KMS-11 (cell line): ENCODE results near the gene RBP5.

Experiments
- H2AFZ ChIP-seq: fragments of 200-600 bp; sonication (generic); 2 replicates; pipeline ENCODE4 v1.6.1; 2016; ENCODE audit warnings: antibody characterized with exemption, mixed run types, low read depth
- H3K27ac ChIP-seq: fragments of 200-600 bp; sonication (generic); 2 replicates; pipeline ENCODE4 v1.6.1; 2016; ENCODE audit warnings: mild to moderate bottlenecking, mixed run types
- H3K27me3 ChIP-seq: fragments of 200-600 bp; sonication (generic); 2 replicates; pipeline ENCODE4 v1.6.1; 2017; ENCODE audit warnings: mild to moderate bottlenecking, low read depth, mixed run types, moderate library complexity; ENCODE audit not compliant: insufficient read depth
- H3K36me3 ChIP-seq: fragments of 200-600 bp; sonication (generic); 2 replicates; pipeline ENCODE4 v1.6.1; 2017; ENCODE audit warnings: mild to moderate bottlenecking, mixed run types; ENCODE audit not compliant: insufficient read depth
- H3K4me1 ChIP-seq: fragments of 200-600 bp; sonication (generic); 2 replicates; pipeline ENCODE4 v1.6.1; 2016; ENCODE audit warnings: mild to moderate bottlenecking, low read depth, mixed run types; ENCODE audit not compliant: poor library complexity, severe bottlenecking
- H3K4me2 ChIP-seq: fragments of 200-600 bp; sonication (generic); 2 replicates; pipeline ENCODE4 v1.7.0; 2016; ENCODE audit warnings: mild to moderate bottlenecking, mixed run types
- H3K4me3 ChIP-seq: fragments of 200-600 bp; sonication (generic); IDR thresholded peaks from 2 replicates; pipeline ENCODE4 v1.6.1; 2017; ENCODE audit warnings: low read depth, low read length, mixed read lengths; ENCODE audit not compliant: insufficient read depth
- H3K79me2 ChIP-seq: fragments of 200-600 bp; sonication (generic); 2 replicates; pipeline ENCODE4 v1.6.1; 2016; ENCODE audit warnings: low read depth, mixed run types; ENCODE audit not compliant: insufficient read depth
- H3K9ac ChIP-seq: fragments of 200-600 bp; sonication (generic); 2 replicates; pipeline ENCODE4 v1.6.1; 2016; ENCODE audit warnings: mild to moderate bottlenecking, mixed run types
- H4K20me1 ChIP-seq: fragments of 200-600 bp; sonication (generic); 2 replicates; pipeline ENCODE4 v1.6.1; 2016; ENCODE audit warnings: mild to moderate bottlenecking, mixed run types; ENCODE audit not compliant: insufficient read depth
- TF ChIP-seq, protein P1 (sequence below): fragments of 200-600 bp; sonication (generic); conservative IDR thresholded peaks from 2 replicates; pipeline ENCODE4 v1.6.1; 2017; ENCODE audit warnings: low read depth, mild to moderate bottlenecking, antibody characterized with exemption, low read length, moderate library complexity, mixed read lengths

The RBP5 gene

DNA sequence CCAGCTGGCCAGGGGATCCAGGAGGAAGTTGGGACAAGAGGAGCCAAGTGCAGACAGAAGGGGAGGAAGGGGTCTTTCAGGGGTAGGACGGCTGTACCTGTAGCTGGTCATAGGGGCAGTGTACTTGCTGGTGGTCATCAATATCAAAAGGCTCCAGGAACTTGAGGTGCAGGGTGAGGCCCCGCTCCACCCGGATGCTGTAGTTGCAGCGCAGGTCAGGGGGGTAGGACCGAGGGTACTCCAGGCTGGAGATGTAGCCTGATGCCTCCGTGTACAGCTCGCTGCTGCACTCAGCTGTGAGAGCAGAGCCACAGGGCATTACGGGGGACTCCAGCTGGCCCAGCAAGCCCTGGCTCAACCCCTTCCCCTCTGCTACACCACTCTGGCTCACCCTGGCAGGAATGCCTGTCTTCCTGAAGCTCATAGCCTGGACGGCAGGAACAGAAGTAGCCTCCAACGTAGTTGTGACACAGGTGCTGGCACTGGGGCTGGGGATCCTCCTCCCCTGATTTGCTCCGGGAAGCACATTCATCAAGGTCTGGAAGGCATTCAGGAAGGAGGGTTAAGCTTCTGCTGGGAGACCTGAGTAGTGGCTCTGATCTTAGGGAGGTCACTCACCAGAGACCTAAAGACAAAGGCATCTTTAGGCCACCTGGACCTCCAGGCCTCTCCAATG lies 39.4 kb downstream of the RBP5 start:
- peaks cover 8% of the 10 kb centered on the region for H3K4me1 ChIP-seq
- H3K4me3 ChIP-seq = no peak overlapping the region
- no peaks in the 10 kb centered on the region for H3K27me3 ChIP-seq
- H2AFZ ChIP-seq = no peak overlapping the region
- TF ChIP-seq, protein P1, sequence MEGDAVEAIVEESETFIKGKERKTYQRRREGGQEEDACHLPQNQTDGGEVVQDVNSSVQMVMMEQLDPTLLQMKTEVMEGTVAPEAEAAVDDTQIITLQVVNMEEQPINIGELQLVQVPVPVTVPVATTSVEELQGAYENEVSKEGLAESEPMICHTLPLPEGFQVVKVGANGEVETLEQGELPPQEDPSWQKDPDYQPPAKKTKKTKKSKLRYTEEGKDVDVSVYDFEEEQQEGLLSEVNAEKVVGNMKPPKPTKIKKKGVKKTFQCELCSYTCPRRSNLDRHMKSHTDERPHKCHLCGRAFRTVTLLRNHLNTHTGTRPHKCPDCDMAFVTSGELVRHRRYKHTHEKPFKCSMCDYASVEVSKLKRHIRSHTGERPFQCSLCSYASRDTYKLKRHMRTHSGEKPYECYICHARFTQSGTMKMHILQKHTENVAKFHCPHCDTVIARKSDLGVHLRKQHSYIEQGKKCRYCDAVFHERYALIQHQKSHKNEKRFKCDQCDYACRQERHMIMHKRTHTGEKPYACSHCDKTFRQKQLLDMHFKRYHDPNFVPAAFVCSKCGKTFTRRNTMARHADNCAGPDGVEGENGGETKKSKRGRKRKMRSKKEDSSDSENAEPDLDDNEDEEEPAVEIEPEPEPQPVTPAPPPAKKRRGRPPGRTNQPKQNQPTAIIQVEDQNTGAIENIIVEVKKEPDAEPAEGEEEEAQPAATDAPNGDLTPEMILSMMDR = no peak
- no peak overlapping the region for H3K4me2 ChIP-seq
- H4K20me1 ChIP-seq = no peaks in the 10 kb centered on the region
- H3K9ac ChIP-seq = no peak overlapping the region
- no peaks in the 10 kb centered on the region for H3K36me3 ChIP-seq
- H3K79me2 ChIP-seq = no peaks in the 10 kb centered on the region
- no peak overlapping the region for H3K27ac ChIP-seq

DNA sequence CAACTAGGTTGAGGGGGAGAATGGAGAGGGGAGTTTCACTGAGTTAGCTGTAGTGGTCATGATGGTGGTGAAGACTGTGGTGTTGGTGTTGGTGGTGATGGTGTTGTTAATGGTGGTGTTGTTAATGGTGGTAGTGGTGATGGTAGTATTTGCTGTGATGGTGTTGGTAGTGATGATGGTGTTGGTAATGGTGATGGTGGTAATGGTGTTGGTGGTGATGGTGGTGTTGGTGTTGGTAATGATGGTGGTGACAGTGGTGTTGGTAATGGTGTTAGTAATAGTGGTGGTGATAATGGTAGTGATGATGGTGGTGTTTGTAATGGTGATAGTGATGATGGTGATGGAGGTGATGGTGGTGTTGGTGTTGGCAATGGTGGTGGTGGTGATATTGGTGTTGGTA lies 45.6 kb downstream of the RBP5 start:
- Histone ChIP-seq H2AFZ (no peak overlapping the region), H4K20me1 (no peaks in the 10 kb centered on the region), H3K4me2 (no peak overlapping the region), H3K79me2 (no peaks in the 10 kb centered on the region), H3K4me3 (no peak overlapping the region), H3K9ac (no peak overlapping the region), H3K4me1 (no peaks in the 10 kb centered on the region), H3K36me3 (no peaks in the 10 kb centered on the region), H3K27ac (no peak overlapping the region), H3K27me3 (no peaks in the 10 kb centered on the region)
- TF ChIP-seq, protein P1 = no peak

DNA sequence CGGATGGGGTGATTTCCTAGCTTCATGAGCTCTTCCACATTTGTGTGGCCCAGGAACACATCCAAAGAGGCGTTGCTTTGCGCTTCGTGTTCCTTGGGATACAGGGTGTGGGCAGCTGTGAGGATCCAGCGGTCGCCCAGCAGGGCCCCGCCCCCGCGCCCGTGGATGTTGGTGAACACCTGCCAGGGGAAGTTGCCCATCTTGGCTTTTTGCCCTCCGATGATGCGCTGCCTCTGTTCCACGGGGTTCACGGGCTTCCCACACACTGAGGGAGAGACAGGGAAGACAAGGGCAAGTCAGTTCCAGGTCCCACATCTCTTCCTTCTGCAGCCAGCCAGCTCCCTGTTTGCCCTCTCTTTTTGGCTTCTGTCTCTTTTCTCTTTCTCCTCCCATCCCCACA lies 47.7 kb downstream of the RBP5 start:
- no peak overlapping the region for H2AFZ ChIP-seq
- no peak overlapping the region for H3K27ac ChIP-seq
- H3K36me3 ChIP-seq = no peaks in the 10 kb centered on the region
- H3K9ac ChIP-seq = no peak overlapping the region
- H4K20me1 ChIP-seq = no peaks in the 10 kb centered on the region
- H3K4me2 ChIP-seq = no peak overlapping the region
- H3K4me1 ChIP-seq = no peaks in the 10 kb centered on the region
- no peak overlapping the region for H3K4me3 ChIP-seq
- TF ChIP-seq, protein P1 = no peak
- H3K27me3 ChIP-seq = no peaks in the 10 kb centered on the region
- H3K79me2 ChIP-seq = no peaks in the 10 kb centered on the region

DNA sequence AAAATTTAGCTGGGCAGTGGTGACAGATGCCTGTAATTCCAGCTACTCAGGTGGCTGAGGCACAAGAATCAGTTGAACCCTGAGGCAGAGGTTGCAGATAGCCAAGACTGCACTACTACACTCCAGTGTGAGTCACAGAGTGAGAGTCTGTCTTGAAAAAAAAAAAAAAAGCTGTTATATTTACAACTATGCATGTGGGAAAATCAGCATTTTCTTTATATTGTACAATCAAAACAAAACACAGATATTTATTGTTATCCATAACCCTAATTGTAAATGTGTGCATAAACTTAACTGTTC lies 48.9 kb downstream of the RBP5 start:
- no peaks in the 10 kb centered on the region for H3K79me2 ChIP-seq
- H3K9ac ChIP-seq = no peak overlapping the region
- no peaks in the 10 kb centered on the region for H3K27me3 ChIP-seq
- no peak overlapping the region for H3K27ac ChIP-seq
- H3K36me3 ChIP-seq = no peaks in the 10 kb centered on the region
- TF ChIP-seq, protein P1 = no peak
- H3K4me3 ChIP-seq = no peak overlapping the region
- H3K4me2 ChIP-seq = no peak overlapping the region
- H2AFZ ChIP-seq = no peak overlapping the region
- H4K20me1 ChIP-seq = no peaks in the 10 kb centered on the region
- no peaks in the 10 kb centered on the region for H3K4me1 ChIP-seq
